Mesothelial cell of epicardium (in vitro differentiated cells): ENCODE data around the gene PTPN13. TPM values are rescaled to one million over a fixed set of nuclear protein-coding genes. Genes with fewer than 3 reads are reported as not detected.

Experiments
- DNase-seq, 2 experiments: peaks; one replicate each; pipeline ENCODE4 v3.0.0; 2021; ENCODE audit warnings: low spot score in 2 of 2; ENCODE audit not compliant: unreplicated experiment in 2 of 2
- H3K27ac Mint-ChIP-seq: 2 replicates; pipeline ENCODE4 v1.8.0; 2021; ENCODE audit warnings: mixed read lengths
- H3K27me3 Mint-ChIP-seq: 2 replicates; pipeline ENCODE4 v1.8.0; 2021; ENCODE audit warnings: low read depth, mixed read lengths
- H3K36me3 Mint-ChIP-seq: 2 replicates; pipeline ENCODE4 v1.8.0; 2021; ENCODE audit warnings: mixed read lengths
- H3K4me1 Mint-ChIP-seq: 2 replicates; pipeline ENCODE4 v1.8.0; 2021; ENCODE audit warnings: mixed read lengths
- H3K4me3 Mint-ChIP-seq: 2 replicates; pipeline ENCODE4 v1.8.0; 2021; ENCODE audit warnings: mild to moderate bottlenecking, moderate library complexity, mixed read lengths
- H3K9me3 Mint-ChIP-seq: 2 replicates; pipeline ENCODE4 v1.8.0; 2021; ENCODE audit warnings: mixed read lengths
- total RNA-seq: library from RNA; stranded (reverse); gene quantifications from 3 replicates; pipeline ENCODE4 v1.2.1, GENCODE V29; 2021
- TF ChIP-seq, protein P1 (sequence below): fragments of 200-600 bp; sonication (generic); IDR thresholded peaks from one replicate; pipeline ENCODE4 v1.5.0; 2021; ENCODE audit warnings: antibody characterized with exemption; ENCODE audit not compliant: unreplicated experiment

The PTPN13 gene
- total RNA-seq, 1 donor from 2014 or later, result 45.4 TPM

DNA sequence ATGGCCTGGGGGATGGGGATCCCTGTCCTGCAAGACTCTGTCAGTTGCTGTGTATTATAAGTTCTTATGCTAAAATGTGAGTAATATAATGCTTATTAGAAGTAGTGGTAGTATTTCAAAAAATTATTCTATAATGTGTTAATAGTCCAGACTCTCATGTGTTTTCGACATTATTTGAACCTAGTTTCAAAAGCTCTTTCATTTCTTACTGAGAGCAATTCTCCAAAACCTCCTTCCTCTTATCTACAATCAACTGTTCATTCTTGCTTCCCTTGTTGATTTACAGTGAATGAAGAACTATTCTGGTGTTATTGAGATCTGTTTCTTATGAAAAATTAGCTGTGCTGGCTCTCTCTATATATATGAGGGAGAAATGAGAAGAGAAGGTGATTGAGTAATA, 32.9 kb upstream of the PTPN13 start:
- Mint-ChIP-seq H3K27me3 (no peaks in the 10 kb centered on the region), H3K36me3 (no peaks in the 10 kb centered on the region)
- TF ChIP-seq, protein P1, sequence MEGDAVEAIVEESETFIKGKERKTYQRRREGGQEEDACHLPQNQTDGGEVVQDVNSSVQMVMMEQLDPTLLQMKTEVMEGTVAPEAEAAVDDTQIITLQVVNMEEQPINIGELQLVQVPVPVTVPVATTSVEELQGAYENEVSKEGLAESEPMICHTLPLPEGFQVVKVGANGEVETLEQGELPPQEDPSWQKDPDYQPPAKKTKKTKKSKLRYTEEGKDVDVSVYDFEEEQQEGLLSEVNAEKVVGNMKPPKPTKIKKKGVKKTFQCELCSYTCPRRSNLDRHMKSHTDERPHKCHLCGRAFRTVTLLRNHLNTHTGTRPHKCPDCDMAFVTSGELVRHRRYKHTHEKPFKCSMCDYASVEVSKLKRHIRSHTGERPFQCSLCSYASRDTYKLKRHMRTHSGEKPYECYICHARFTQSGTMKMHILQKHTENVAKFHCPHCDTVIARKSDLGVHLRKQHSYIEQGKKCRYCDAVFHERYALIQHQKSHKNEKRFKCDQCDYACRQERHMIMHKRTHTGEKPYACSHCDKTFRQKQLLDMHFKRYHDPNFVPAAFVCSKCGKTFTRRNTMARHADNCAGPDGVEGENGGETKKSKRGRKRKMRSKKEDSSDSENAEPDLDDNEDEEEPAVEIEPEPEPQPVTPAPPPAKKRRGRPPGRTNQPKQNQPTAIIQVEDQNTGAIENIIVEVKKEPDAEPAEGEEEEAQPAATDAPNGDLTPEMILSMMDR, result no peak

GRCh38 chr4:86563416-86563815, 30.7 kb upstream of the PTPN13 start:
- no peak for DNase-seq
- Mint-ChIP-seq H3K4me3 (no peak overlapping the region), H3K4me1 (peaks cover 33% of the 10 kb centered on the region), H3K36me3 (no peaks in the 10 kb centered on the region), H3K9me3 (no peaks in the 10 kb centered on the region), H3K27ac (peak overlapping the region; percentile 36), H3K27me3 (no peaks in the 10 kb centered on the region)
- TF ChIP-seq, protein P1, result no peak

More for the DNA sequence above, 32.9 kb upstream of the PTPN13 start:
- Mint-ChIP-seq H3K9me3 (no peaks in the 10 kb centered on the region), H3K4me1 (peaks cover 45% of the 10 kb centered on the region), H3K27ac (peak overlapping the region; percentile 41), H3K4me3 (no peak overlapping the region)
- DNase-seq, result no peak

DNA sequence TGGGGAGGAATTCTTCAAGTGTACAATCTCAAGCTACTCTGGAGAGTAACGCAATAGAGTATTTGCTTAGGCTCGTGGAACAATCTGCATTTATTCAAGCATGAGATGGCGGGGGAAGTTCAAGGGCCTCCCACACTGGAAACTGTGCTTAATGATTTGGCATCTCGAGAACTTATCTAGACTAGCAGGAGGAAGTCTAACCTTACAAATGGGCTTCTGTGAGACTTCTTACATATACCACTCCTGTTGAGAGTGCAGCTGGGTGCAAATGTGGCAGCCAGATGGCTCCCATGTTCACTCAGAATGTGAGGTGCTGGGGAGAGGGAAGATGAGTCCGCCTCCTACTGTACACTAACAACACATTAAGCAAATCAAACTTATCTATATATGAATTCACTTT, 29.3 kb upstream of the PTPN13 start:
- Mint-ChIP-seq H3K4me3 (no peak overlapping the region), H3K36me3 (no peaks in the 10 kb centered on the region), H3K9me3 (no peaks in the 10 kb centered on the region), H3K27me3 (no peaks in the 10 kb centered on the region), H3K4me1 (peaks cover 26% of the 10 kb centered on the region), H3K27ac (no peak overlapping the region)
- no peak for DNase-seq
- TF ChIP-seq, protein P1, result no peak

DNA sequence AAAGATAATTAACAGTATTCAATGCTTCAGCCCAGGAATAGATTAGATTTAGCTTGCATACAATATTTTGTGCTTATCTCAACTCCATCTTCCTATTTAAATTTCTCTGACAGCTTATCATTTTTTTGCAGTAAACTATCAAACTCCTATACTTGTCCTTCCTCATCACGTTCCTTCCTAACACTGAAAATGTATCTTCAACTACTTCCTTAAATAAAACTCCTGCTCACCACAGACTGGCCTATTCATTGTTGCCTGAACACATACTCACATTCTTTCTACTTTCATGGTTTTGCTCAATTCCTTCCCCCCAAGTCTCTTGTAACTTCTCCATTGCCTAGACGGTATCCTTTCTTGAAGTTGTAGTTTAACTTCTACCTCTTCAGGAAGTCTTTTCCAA, 28.5 kb upstream of the PTPN13 start:
- Mint-ChIP-seq H3K36me3 (no peaks in the 10 kb centered on the region), H3K27ac (no peak overlapping the region), H3K27me3 (no peaks in the 10 kb centered on the region), H3K4me1 (peaks cover 20% of the 10 kb centered on the region), H3K9me3 (no peaks in the 10 kb centered on the region), H3K4me3 (no peak overlapping the region)
- no peak for DNase-seq
- TF ChIP-seq, protein P1, result no peak

DNA sequence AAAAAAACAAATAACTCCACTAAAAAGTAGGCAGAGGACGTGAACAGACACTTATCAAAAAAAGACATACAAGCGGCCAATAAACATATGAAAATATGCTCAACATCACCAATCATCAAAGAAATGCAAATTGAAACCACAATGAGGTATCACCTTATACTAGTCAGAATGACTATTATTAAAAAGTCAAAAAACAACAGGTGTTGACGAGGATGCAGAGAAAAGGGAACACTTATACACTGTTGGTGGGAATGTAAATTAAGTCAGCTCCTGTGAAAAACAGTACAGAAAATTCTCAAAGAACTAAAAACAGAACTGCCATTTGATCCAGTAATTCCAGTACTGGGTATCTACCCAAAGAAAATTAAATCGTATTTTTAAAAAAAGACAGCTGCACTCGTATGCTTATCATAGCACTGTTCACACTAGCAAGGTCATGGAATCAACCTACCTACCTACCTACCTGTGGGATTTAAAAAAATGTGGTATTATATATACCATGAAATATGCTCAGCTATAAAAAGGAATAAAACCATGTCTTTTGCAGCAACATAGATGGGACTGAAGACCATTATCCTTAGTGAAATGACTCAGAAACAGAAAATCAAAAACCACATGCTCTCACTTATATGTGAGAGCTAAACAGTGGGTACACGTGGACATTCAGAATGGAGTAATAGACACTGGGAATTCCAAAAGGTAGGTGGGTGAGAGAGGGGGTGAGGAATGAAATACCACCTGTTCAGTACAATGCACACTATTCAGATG, 24.8 kb upstream of the PTPN13 start:
- Mint-ChIP-seq H3K4me1 (no peaks in the 10 kb centered on the region), H3K27ac (no peak overlapping the region), H3K36me3 (no peaks in the 10 kb centered on the region), H3K27me3 (no peaks in the 10 kb centered on the region), H3K4me3 (no peak overlapping the region), H3K9me3 (no peaks in the 10 kb centered on the region)
- no peak for DNase-seq
- TF ChIP-seq, protein P1, result no peak
